ENCODE measurements around the gene CALN1. TPM values are rescaled to one million over a fixed set of nuclear protein-coding genes. Genes with fewer than 3 reads are reported as not detected.

CALN1 gene
- total RNA-seq, 1 donor from 2014 or later: 0.52 TPM

DNA sequence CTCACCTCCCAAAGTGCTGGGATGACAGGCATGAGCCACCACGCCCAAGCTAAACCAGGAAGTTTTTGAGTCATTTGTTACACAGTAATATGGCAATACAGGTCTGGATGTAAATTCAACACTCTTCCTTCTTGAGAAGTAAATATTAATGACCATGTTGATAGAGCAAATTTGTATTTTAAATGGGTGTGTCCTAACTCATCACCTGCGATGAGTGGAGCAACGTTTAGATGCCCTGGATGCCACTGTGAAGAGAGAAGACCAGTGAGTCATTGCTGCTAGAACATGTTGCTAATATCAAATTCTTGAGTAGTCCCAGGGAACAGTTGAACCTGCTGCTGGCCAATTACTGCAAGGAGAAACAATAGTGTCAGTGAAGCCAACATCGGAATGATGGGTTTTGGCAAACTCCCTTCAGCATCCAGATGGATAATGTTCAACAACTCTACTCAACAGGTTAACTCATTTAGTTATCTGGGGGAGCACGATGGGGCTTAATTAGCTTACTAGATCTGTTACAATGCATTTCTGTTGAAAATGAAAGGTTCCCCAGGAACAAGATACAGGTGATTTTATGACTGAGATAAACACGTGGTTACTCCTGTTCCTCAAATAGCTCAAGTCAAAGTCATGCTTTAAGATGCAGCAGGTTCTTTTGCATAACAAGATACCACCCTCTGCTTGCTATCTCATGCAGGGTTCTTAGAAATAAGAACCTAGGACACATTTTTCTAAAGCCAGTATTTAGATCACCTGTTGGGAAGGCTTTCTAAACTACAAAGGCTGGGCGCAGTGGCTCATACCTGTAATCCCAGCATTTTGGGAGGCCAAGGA lies 146.8 kb downstream of the CALN1 start:
- Histone ChIP-seq H3K4me1 (ENCODE audit: control insufficient read depth in 3 of 3, insufficient read depth in 3 of 3, low read length in 3 of 3) (no peaks in the 10 kb centered on the region), H3K9me3 (ENCODE audit: control insufficient read depth in 3 of 3, low read length in 3 of 3) (peaks cover 0 to 2% (median 0%) of the 10 kb centered on the region in 3 donors), H3K27ac (ENCODE audit: low read depth, low read length) (no peak overlapping the region), H3K4me3 (ENCODE audit: low read length in 3 of 3) (no peak overlapping the region), H3K27me3 (ENCODE audit: control insufficient read depth in 3 of 3, insufficient read depth in 3 of 3, low read length in 3 of 3) (no peaks in the 10 kb centered on the region), H3K36me3 (ENCODE audit: control insufficient read depth in 3 of 3, insufficient read depth in 3 of 3, low read length in 3 of 3) (no peaks in the 10 kb centered on the region), H3K9ac (ENCODE audit: low read depth in 1 of 3, low read length in 3 of 3) (no peak overlapping the region)

DNA sequence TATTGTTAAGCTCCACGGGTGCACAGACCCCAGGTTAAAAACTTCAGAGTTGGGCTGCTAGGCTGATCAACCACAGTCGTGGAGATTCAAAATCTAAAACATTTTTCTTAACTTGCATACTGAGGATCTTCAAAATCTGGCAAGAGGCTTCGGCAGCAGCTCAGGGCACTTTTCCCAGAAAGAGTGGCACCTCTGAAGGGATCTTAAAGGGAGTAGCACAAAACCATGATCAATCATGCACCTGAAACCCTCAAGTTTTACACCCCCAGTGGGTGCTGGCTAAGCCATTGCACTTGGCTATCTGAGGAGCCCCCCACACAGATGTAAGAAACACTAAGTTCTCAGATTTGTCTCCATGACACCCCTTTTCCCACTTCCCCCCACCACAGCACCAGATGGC lies 151.7 kb downstream of the CALN1 start:
- Histone ChIP-seq H3K4me1 (ENCODE audit: control insufficient read depth in 3 of 3, insufficient read depth in 3 of 3, low read length in 3 of 3) (no peaks in the 10 kb centered on the region), H3K4me3 (ENCODE audit: low read length in 3 of 3) (no peak overlapping the region), H3K27ac (ENCODE audit: low read depth, low read length) (no peak overlapping the region), H3K9ac (ENCODE audit: low read depth in 1 of 3, low read length in 3 of 3) (no peak overlapping the region), H3K36me3 (ENCODE audit: control insufficient read depth in 3 of 3, insufficient read depth in 3 of 3, low read length in 3 of 3) (no peaks in the 10 kb centered on the region), H3K9me3 (ENCODE audit: control insufficient read depth in 3 of 3, low read length in 3 of 3) (no peaks in the 10 kb centered on the region), H3K27me3 (ENCODE audit: control insufficient read depth in 3 of 3, insufficient read depth in 3 of 3, low read length in 3 of 3) (no peaks in the 10 kb centered on the region)

DNA sequence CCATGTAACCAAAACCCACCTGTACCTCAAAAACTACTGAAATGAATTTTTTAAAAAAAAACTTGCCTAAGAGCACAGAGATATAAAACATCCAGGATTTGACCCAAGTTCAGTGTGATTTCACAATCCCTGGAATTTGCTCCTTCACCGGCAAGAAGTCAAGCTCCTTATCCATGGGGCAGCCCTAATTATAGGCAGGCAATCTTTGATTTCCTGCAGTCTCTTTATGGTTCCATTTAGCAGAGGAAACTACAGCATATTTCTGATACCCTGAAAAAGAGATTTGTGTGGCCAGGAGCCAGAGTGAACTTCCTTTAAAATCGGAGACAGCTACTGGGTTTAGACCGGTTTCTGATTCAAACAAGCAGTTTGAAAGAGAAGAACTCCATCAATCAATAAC lies 154.1 kb downstream of the CALN1 start:
- no peak overlapping the region for H3K27ac ChIP-seq (ENCODE audit: low read depth, low read length)
- no peaks in the 10 kb centered on the region for H3K36me3 ChIP-seq (ENCODE audit: control insufficient read depth in 3 of 3, insufficient read depth in 3 of 3, low read length in 3 of 3)
- no peaks in the 10 kb centered on the region for H3K9me3 ChIP-seq (ENCODE audit: control insufficient read depth in 3 of 3, low read length in 3 of 3)
- H3K27me3 ChIP-seq (ENCODE audit: control insufficient read depth in 3 of 3, insufficient read depth in 3 of 3, low read length in 3 of 3): no peaks in the 10 kb centered on the region
- no peak overlapping the region for H3K9ac ChIP-seq (ENCODE audit: low read depth in 1 of 3, low read length in 3 of 3)
- no peak overlapping the region for H3K4me3 ChIP-seq (ENCODE audit: low read length in 3 of 3)
- no peaks in the 10 kb centered on the region for H3K4me1 ChIP-seq (ENCODE audit: control insufficient read depth in 3 of 3, insufficient read depth in 3 of 3, low read length in 3 of 3)

DNA sequence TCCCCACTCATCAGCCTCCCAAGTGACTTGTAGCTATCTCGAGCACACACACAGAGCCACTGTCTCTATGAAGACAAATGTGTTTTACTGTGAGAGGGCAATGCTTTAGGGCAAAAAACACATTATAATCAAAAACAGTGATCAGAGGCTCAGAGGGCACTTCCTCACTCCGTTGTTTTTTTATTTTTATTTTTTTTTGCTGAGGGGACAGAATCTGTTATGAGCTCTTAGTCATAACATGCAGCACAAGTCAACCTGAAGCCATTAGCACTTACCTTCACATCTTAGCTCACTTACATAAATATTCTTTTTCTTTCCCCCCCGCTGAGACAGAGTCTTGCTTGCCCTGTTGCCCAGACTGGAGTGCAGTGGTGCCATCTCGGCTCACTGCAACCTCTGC lies 157.7 kb downstream of the CALN1 start:
- Histone ChIP-seq H3K27ac (ENCODE audit: low read depth, low read length) (no peak overlapping the region), H3K4me1 (ENCODE audit: control insufficient read depth in 3 of 3, insufficient read depth in 3 of 3, low read length in 3 of 3) (no peaks in the 10 kb centered on the region), H3K4me3 (ENCODE audit: low read length in 3 of 3) (no peak overlapping the region), H3K9me3 (ENCODE audit: control insufficient read depth in 3 of 3, low read length in 3 of 3) (no peaks in the 10 kb centered on the region), H3K9ac (ENCODE audit: low read depth in 1 of 3, low read length in 3 of 3) (no peak overlapping the region), H3K36me3 (ENCODE audit: control insufficient read depth in 3 of 3, insufficient read depth in 3 of 3, low read length in 3 of 3) (no peaks in the 10 kb centered on the region), H3K27me3 (ENCODE audit: control insufficient read depth in 3 of 3, insufficient read depth in 3 of 3, low read length in 3 of 3) (no peaks in the 10 kb centered on the region)

DNA sequence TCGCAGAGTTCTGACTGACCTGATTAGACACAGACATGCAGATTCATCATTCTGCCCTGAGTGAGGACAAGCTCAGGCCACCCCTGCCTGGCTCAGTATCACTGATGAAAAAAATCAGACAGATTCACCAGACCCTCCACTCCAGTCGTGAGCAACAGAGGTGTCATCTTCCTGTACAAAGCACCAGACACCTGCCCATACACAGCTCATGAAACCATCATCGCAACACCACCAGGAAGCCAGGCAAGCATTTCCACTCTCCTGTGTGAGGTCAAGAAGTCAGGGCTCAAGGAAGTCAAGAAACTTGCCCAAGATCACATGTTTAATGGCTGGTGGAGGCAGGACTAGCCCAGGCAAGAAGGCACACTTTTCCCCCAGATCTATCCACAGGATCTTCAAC lies 163.0 kb downstream of the CALN1 start:
- Histone ChIP-seq H3K27me3 (ENCODE audit: control insufficient read depth in 3 of 3, insufficient read depth in 3 of 3, low read length in 3 of 3) (no peaks in the 10 kb centered on the region), H3K36me3 (ENCODE audit: control insufficient read depth in 3 of 3, insufficient read depth in 3 of 3, low read length in 3 of 3) (no peaks in the 10 kb centered on the region), H3K9ac (ENCODE audit: low read depth in 1 of 3, low read length in 3 of 3) (no peak overlapping the region), H3K27ac (ENCODE audit: low read depth, low read length) (no peak overlapping the region), H3K9me3 (ENCODE audit: control insufficient read depth in 3 of 3, low read length in 3 of 3) (peaks cover 0 to 4% (median 2%) of the 10 kb centered on the region in 3 donors), H3K4me1 (ENCODE audit: control insufficient read depth in 3 of 3, insufficient read depth in 3 of 3, low read length in 3 of 3) (no peaks in the 10 kb centered on the region), H3K4me3 (ENCODE audit: low read length in 3 of 3) (no peak overlapping the region)

DNA sequence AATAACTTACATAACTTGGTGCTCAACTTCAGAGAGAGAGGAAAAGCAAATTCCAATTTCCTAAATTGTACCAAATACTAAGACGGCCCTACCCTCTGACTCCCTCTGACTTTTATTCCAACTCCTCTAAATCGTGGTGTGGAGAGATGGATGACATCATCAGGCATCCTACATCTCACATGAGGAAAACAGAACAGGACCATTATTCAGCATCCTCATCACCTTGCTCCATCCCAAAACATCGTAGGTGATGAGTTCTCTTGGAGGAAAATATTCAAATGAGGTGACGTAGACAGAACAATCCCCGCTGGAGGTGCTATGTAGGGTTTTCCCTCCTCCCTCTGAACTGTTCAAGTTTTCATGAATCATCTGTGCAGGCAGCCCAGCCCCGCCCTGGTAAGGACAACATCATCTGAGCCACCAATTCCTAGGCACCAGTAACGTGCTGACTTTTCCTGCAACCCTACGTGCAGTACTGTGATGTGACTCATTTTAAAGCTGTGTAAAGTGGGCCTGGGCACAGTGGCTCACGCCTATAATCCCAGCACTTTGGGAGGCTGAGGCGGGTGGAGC lies 167.2 kb downstream of the CALN1 start:
- Histone ChIP-seq H3K27me3 (ENCODE audit: control insufficient read depth in 3 of 3, insufficient read depth in 3 of 3, low read length in 3 of 3) (no peaks in the 10 kb centered on the region), H3K4me3 (ENCODE audit: low read length in 3 of 3) (no peak overlapping the region), H3K9me3 (ENCODE audit: control insufficient read depth in 3 of 3, low read length in 3 of 3) (peaks cover 0 to 4% (median 2%) of the 10 kb centered on the region in 3 donors), H3K27ac (ENCODE audit: low read depth, low read length) (no peak overlapping the region), H3K9ac (ENCODE audit: low read depth in 1 of 3, low read length in 3 of 3) (no peak overlapping the region), H3K4me1 (ENCODE audit: control insufficient read depth in 3 of 3, insufficient read depth in 3 of 3, low read length in 3 of 3) (no peaks in the 10 kb centered on the region), H3K36me3 (ENCODE audit: control insufficient read depth in 3 of 3, insufficient read depth in 3 of 3, low read length in 3 of 3) (no peaks in the 10 kb centered on the region)

DNA sequence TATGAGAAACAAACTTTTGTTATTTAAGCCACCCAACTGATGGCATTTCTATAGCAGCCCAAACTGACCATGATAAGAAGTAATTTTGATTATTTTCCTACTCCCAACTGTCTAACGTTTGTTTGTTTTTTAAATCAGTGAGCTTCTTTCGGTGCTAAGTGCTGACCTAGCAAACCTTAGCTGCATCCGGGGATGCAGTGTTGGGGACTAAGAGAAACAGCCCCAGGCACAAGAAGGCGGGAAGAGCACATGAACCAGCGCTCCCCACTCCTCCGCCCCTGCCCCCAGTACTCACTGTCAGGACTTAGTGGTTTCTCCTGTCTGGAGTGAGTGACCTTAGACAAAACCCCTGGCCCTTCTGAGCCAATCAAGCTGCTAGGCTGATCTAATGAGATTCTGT lies 168.8 kb downstream of the CALN1 start:
- no peaks in the 10 kb centered on the region for H3K36me3 ChIP-seq (ENCODE audit: control insufficient read depth in 3 of 3, insufficient read depth in 3 of 3, low read length in 3 of 3)
- H3K9me3 ChIP-seq (ENCODE audit: control insufficient read depth in 3 of 3, low read length in 3 of 3): peaks cover 0 to 4% (median 0%) of the 10 kb centered on the region in 3 donors
- no peak overlapping the region for H3K27ac ChIP-seq (ENCODE audit: low read depth, low read length)
- H3K4me3 ChIP-seq (ENCODE audit: low read length in 3 of 3): no peak overlapping the region
- H3K9ac ChIP-seq (ENCODE audit: low read depth in 1 of 3, low read length in 3 of 3): no peak overlapping the region
- H3K4me1 ChIP-seq (ENCODE audit: control insufficient read depth in 3 of 3, insufficient read depth in 3 of 3, low read length in 3 of 3): no peaks in the 10 kb centered on the region
- H3K27me3 ChIP-seq (ENCODE audit: control insufficient read depth in 3 of 3, insufficient read depth in 3 of 3, low read length in 3 of 3): no peaks in the 10 kb centered on the region

DNA sequence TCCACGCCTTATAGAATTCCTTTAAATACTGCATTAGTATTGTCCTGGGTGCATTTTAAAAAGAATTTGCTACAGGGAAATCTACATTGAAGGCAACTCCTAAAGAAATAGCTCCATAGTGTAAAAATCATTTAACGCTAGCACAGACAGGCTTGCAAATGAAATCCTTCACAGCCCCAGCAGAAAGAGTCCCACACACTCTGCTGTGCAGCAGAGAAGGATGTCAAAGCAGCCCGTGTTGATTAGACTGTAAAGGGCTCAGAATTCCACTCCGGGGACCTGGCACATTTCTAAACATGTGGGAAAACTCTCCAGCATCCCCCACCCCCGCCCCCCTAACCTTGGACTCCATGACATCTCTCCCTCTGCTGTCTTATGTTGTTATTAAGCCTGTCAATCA lies 176.8 kb downstream of the CALN1 start:
- Histone ChIP-seq H3K9ac (ENCODE audit: low read depth in 1 of 3, low read length in 3 of 3) (no peak overlapping the region), H3K27me3 (ENCODE audit: control insufficient read depth in 3 of 3, insufficient read depth in 3 of 3, low read length in 3 of 3) (no peaks in the 10 kb centered on the region), H3K36me3 (ENCODE audit: control insufficient read depth in 3 of 3, insufficient read depth in 3 of 3, low read length in 3 of 3) (no peaks in the 10 kb centered on the region), H3K9me3 (ENCODE audit: control insufficient read depth in 3 of 3, low read length in 3 of 3) (peaks cover 0 to 3% (median 0%) of the 10 kb centered on the region in 3 donors), H3K4me1 (ENCODE audit: control insufficient read depth in 3 of 3, insufficient read depth in 3 of 3, low read length in 3 of 3) (no peaks in the 10 kb centered on the region), H3K27ac (ENCODE audit: low read depth, low read length) (no peak overlapping the region), H3K4me3 (ENCODE audit: low read length in 3 of 3) (no peak overlapping the region)

DNA sequence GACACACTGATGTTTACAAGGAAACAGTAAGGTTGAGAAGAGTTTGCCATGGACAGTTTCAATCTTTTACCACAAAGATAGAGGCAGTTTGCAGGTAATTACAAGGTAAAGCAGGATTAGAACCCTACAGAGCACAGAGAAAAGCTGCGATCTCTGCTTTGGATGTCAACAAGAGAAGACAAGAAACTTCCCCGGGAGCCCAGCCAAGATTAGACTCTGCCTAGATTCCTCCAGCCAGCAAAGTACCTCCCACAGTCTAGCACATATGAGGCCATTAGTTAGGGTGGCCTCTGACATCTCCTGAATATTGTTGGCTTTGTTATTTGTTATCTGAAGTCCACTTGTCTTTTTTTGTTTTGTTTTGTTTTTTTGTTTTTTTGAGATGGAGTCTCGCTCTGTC lies 178.1 kb downstream of the CALN1 start:
- no peak overlapping the region for H3K27ac ChIP-seq (ENCODE audit: low read depth, low read length)
- H3K27me3 ChIP-seq (ENCODE audit: control insufficient read depth in 3 of 3, insufficient read depth in 3 of 3, low read length in 3 of 3): no peaks in the 10 kb centered on the region
- H3K36me3 ChIP-seq (ENCODE audit: control insufficient read depth in 3 of 3, insufficient read depth in 3 of 3, low read length in 3 of 3): no peaks in the 10 kb centered on the region
- H3K4me1 ChIP-seq (ENCODE audit: control insufficient read depth in 3 of 3, insufficient read depth in 3 of 3, low read length in 3 of 3): no peaks in the 10 kb centered on the region
- H3K9ac ChIP-seq (ENCODE audit: low read depth in 1 of 3, low read length in 3 of 3): no peak overlapping the region
- H3K4me3 ChIP-seq (ENCODE audit: low read length in 3 of 3): no peak overlapping the region
- H3K9me3 ChIP-seq (ENCODE audit: control insufficient read depth in 3 of 3, low read length in 3 of 3): peaks cover 0 to 3% (median 0%) of the 10 kb centered on the region in 3 donors

DNA sequence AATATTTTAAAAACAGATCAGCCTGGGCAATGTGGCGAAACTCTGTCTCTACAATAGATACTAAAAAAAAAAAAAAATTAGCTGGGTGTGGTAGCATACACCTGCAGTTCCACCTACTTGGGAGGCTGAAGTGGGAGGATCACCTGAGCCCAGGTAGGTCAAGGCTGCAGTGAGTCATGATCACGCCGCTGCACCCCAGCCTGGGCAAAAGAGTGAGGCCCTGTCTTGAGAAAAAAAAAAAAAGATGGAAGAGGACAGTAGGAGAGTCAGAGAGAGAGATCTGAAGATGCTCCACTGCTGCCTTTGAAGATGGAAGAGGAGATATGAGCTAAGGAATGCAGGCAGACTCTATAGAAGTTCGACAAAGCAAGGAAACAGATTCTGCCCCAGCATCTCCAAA lies 181.9 kb downstream of the CALN1 start:
- no peaks in the 10 kb centered on the region for H3K4me1 ChIP-seq (ENCODE audit: control insufficient read depth in 3 of 3, insufficient read depth in 3 of 3, low read length in 3 of 3)
- no peaks in the 10 kb centered on the region for H3K27me3 ChIP-seq (ENCODE audit: control insufficient read depth in 3 of 3, insufficient read depth in 3 of 3, low read length in 3 of 3)
- H3K27ac ChIP-seq (ENCODE audit: low read depth, low read length): no peak overlapping the region
- peaks cover 0 to 2% (median 0%) of the 10 kb centered on the region in 3 donors for H3K9me3 ChIP-seq (ENCODE audit: control insufficient read depth in 3 of 3, low read length in 3 of 3)
- H3K36me3 ChIP-seq (ENCODE audit: control insufficient read depth in 3 of 3, insufficient read depth in 3 of 3, low read length in 3 of 3): no peaks in the 10 kb centered on the region
- H3K4me3 ChIP-seq (ENCODE audit: low read length in 3 of 3): no peak overlapping the region
- no peak overlapping the region for H3K9ac ChIP-seq (ENCODE audit: low read depth in 1 of 3, low read length in 3 of 3)
